NCI-H1092 (cell line): ENCODE results near the gene SPATA13.
"Not testable (repeated sequence)": the region's sequence is repeated elsewhere in the genome, so short reads cannot be mapped to it uniquely, and the experiment has no call there.

Source experiments
- DNase-seq: peaks from one replicate; lab custom pipeline; 2025; lab: John Stamatoyannopoulos, UW

The SPATA13 gene

GRCh38 chr13:24279327-24280110, 119.0 kb downstream of the SPATA13 start:
- DNase-seq, result no peak

GRCh38 chr13:24280720-24281119, 120.2 kb downstream of the SPATA13 start:
- DNase-seq, result no peak

GRCh38 chr13:24281188-24282008, 120.9 kb downstream of the SPATA13 start:
- DNase-seq, result no peak

GRCh38 chr13:24282256-24282655, 121.7 kb downstream of the SPATA13 start:
- DNase-seq, result no peak

- DNase-seq, result no peak
These were observed 124.5 kb downstream of the SPATA13 start for GRCh38 chr13:24284889-24285565.

GRCh38 chr13:24286624-24287023, 126.1 kb downstream of the SPATA13 start:
- no peak for DNase-seq

GRCh38 chr13:24287748-24288287, 127.3 kb downstream of the SPATA13 start:
- no peak for DNase-seq

GRCh38 chr13:24288870-24289269, 128.3 kb downstream of the SPATA13 start:
- no peak for DNase-seq

- no peak for DNase-seq
These were observed 129.9 kb downstream of the SPATA13 start for GRCh38 chr13:24290280-24290932.

- DNase-seq, result no peak
These were observed 132.0 kb downstream of the SPATA13 start for GRCh38 chr13:24292481-24292880.

- DNase-seq, result no peak
These were observed 133.2 kb downstream of the SPATA13 start for GRCh38 chr13:24293746-24294145.

- no peak for DNase-seq
These were observed 139.1 kb downstream of the SPATA13 start for GRCh38 chr13:24299488-24300114.

GRCh38 chr13:24301434-24301833, 140.9 kb downstream of the SPATA13 start:
- DNase-seq, result no peak

- no peak for DNase-seq
These were observed 141.4 kb downstream of the SPATA13 start for GRCh38 chr13:24301911-24302310.

GRCh38 chr13:24304620-24305019, 144.1 kb downstream of the SPATA13 start:
- DNase-seq, result no peak

- DNase-seq, result no peak
These were observed 146.1 kb downstream of the SPATA13 start for GRCh38 chr13:24306632-24307031.

- peak; percentile 26 for DNase-seq
These were observed 146.9 kb downstream of the SPATA13 start for GRCh38 chr13:24307211-24308067.

- no peak for DNase-seq
These were observed 147.5 kb downstream of the SPATA13 start for GRCh38 chr13:24308068-24308445.

GRCh38 chr13:24308488-24309020, 148.0 kb downstream of the SPATA13 start:
- DNase-seq, result no peak

GRCh38 chr13:24309300-24309699, 148.8 kb downstream of the SPATA13 start, which contains the start of gene C1QTNF9:
Gene C1QTNF9, plus strand, starts transcription at chr13:24309580. Its CDS starts 6,424 bp downstream, at chr13:24316004.
- not testable (repeated sequence) for DNase-seq
